GM12878 (cell line): ENCODE results near the gene KLRG1. TPM values are rescaled to one million over a fixed set of nuclear protein-coding genes. Genes with fewer than 3 reads are reported as not detected.
A peak's percentile ranks its signal among the peaks of the same experiment; 100 is the strongest.

Source experiments
- CTCF ChIP-seq, 3 experiments: IDR thresholded peaks in 2 of 3; conservative IDR thresholded peaks in 1 of 3; 2 replicates each; pipeline ENCODE4 v1.5.1; 2011; ENCODE audit warnings: low read depth in 3 of 3, low read length in 3 of 3, mild to moderate bottlenecking in 3 of 3, control low read depth in 2 of 3, moderate library complexity in 2 of 3, inconsistent platforms in 1 of 3, mixed read lengths in 1 of 3; ENCODE audit not compliant: control insufficient read depth in 2 of 3, insufficient read depth in 1 of 3; ENCODE audit errors: extremely low read depth in 1 of 3
- PKNOX1 ChIP-seq: fragments of 450-650 bp; IDR thresholded peaks from 2 replicates; pipeline ENCODE4 v1.6.1; 2016; ENCODE audit warnings: mild to moderate bottlenecking
- ZNF592 ChIP-seq: fragments of 450-650 bp; IDR thresholded peaks from 2 replicates; pipeline ENCODE4 v1.6.1; 2017; ENCODE audit warnings: mild to moderate bottlenecking, moderate library complexity
- polyA plus RNA-seq, 11 experiments: library from polyadenylated mRNA; depleted of rRNA in 4 of 11; unstranded in 6 of 11; stranded (reverse) in 5 of 11; fragments of >200 nt; fragmentation: Nextera tagmentation in 4 of 11; fragmentation: Illumina TruSeq in 1 of 11; extraction: Ambion mirVana in 4 of 11; extraction: Trizol in 1 of 11; gene quantifications; 1 replicate in 1 of 11; 2 replicates in 10 of 11; pipeline versions ENCODE4 v1.2.1 to v1.2.3, GENCODE V29; 2011 to 2016; ENCODE audit warnings: inconsistent platforms in 2 of 11, missing spikeins in 2 of 11, low read depth in 1 of 11
- total RNA-seq, 4 experiments: library from RNA; depleted of rRNA in 3 of 4; stranded (reverse); fragments of >200 nt in 3 of 4; fragmentation: Illumina TruSeq in 1 of 4; extraction: Trizol in 1 of 4; gene quantifications; 2 replicates each; pipeline versions ENCODE4 v1.2.1 to v1.2.3, GENCODE V29; 2013 to 2021

Gene KLRG1
- total and polyA plus RNA-seq, 10 of the 15 experiments (the other 5 are each of a cell fraction or from before 2014, with no cell fraction given): 2.3 to 6.5 (median 3.9) TPM

- TF ChIP-seq CTCF (IDR thresholded peaks at IDR 0.05 in 2 of 3, conservative IDR thresholded peaks at IDR 0.05 in 1 of 3; ENCODE audit: control insufficient read depth in 2 of 3, extremely low read depth in 1 of 3, insufficient read depth in 1 of 3, low read depth in 3 of 3, low read length in 3 of 3) (peak in 2 of 3 experiments; percentile 8 to 42; a peak in 2 of 6 replicates), ZNF592 (peak; percentile 86; the same call in 1 of the 2 replicates), PKNOX1 (peak; percentile 70; the same call in 1 of the 2 replicates)
- TF ChIP-seq, all 136 proteins: peak for 7
These were observed 43.0 kb downstream of the KLRG1 start (continued) for GRCh38 chr12:9032202-9032964.
